Ammon's horn (tissue), 1 donor: ENCODE results near the gene PACRG.
A peak's percentile ranks its signal among the peaks of the same experiment; 100 is the strongest.

Experiments used
- DNase-seq: peaks from one replicate; pipeline ENCODE4 v3.0.0-alpha.2; 2016; ENCODE audit warnings: low spot score

PACRG gene

GRCh38 chr6:163085426-163085825 is 357.7 kb downstream of the PACRG start:
- no peak for DNase-seq

DNA sequence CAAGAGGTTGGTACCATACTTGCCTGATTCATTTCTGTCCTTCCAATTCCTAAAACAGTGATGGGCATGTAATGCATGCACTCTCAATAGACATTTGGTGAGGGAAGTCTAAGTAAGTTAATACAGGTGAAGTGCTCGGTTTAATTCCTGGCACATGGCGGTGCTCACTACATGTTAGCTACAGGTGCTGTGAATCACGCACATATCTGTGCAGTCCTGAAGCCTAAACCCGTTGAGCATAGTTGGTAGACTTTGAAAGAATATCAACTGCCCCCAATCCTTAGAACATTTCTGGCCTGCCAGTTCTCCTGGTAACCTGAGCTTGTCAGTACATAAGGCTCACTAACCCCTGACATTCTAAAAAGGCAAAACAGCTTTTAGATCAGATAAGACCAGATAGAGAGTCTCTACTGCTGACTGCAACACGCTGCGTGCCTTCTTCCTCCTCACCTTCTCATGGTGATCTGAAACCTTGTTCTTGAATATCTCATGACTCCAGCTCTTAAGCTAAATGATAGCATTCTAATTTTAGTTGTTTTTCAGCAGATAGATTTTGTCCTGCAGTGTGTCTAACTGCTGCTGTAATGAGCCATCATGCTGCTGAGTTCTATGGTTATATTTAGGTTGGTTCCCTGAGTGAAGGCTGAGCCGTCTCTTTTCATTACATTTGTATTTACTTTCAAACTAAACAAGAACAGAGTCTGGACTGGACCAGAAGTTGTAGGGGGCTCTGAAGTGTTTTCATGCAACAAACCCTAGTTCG is 358.3 kb downstream of the PACRG start:
- no peak for DNase-seq

GRCh38 chr6:163086624-163086920 is 358.8 kb downstream of the PACRG start:
- DNase-seq = no peak

- DNase-seq = no peak
These were observed 360.2 kb downstream of the PACRG start for GRCh38 chr6:163087981-163088380.

DNA sequence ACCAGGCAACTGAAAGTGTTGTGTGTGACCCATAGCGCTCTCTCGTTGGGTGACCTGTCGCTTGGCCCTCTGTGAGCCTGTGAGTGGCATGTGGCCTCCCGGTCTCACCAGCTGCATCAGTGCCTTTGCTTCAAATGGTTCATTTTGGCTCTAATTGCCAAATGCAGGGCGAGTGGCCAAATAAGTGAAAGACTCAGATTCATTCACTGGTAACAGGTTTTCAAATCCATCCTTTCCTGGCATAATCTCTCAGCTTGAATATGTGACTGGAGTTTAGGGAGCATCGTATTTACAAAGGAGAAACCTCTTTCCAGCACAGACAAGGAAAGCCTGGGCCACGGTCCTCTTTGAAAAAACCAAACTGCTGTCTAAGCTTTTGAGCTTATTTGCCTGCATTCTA is 365.1 kb downstream of the PACRG start:
- peak; percentile 67 for DNase-seq

DNA sequence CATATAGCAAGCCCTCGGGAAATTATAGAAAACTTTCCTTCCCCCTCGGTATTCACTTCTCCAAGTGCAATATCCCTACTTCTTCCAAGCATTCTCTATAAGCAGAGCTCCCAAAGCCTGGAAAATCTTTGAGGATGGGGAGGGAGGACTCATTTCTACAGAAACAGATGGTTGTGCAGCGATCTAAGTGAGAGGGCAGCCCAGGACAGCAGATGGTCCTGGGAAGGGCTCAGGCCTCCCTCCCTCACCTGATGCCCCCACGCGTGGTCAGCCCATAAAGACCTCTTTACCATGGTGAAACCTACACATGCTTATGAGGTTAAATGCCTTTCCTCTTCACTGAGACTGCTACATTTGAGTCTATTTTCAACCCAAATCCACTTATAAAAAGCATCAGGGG is 367.1 kb downstream of the PACRG start:
- DNase-seq = no peak

DNA sequence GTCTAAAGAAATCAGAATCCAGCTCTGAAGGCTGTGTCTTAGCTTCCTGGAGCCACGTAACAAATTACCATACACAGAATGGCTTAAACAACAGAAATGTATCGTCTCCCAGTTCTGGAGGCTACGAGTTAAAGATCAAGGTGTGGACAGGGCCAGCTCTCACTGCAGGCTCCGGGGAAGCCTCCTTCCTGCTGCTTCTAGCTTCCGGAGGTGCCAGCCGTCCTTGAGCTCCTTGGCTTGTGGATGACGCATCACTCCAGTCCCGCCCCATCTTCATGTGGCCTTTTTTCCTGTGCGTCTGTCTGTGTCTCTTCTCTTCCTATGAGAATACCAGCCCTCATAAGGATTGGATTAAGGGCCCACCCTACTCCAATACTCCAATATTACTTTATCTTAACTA is 367.6 kb downstream of the PACRG start:
- no peak for DNase-seq

DNA sequence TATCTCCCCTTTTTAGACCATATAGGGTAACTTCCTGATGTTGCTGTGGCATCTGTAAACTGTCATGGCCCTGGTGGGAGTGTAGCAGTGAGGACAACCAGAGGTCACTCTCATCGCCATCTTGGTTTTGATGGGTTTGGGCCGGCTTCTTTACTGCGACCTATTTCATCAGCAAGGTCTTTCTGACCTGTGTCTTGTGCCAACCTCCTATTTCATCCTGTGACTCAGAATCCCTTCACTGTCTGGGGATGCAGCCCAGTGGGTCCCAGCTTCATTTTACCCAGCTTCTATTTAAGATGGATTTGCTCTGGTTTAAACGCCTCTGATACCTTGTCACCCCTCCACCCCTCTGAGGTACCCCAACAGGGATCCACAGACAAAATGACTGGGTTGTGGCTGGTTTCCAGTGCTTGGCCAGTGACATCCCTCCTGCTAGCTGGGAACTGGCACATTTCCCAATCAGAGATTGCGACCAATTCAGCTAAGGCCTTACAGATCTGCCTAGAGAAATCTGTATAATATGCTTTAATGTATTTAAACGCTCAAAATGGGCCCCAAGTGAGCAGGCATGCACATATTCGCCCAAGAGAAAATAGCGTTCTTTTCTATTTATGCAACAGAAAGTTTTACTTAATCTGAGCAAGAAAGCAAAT is 371.2 kb downstream of the PACRG start:
- peak; percentile 57 for DNase-seq

DNA sequence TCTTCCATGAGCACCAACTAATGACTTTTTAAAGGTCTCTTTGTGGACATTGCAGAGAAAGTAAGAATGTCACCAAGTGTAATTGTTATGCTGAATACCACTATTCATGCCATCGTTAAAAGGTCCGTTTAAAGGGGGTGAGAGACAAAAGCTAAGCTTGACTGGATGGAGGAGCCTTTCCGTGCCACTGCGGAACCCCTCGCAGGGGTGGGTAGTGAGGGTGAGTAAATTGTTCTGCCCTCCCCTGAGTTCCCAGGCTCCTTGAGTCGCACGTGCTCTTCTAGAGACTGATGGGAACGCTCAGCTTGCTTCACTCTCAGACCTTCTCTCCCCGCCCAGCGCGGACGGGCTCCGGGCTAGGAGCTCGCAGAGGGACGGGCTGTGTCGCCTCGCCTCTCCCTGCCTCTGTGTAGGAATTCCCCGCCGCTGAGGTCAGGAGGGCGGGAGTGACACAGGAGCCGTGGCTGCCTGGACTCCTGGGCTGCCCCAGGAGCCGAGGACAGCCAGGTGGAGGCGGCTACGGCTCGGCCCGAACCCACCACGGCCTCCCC is 371.9 kb downstream of the PACRG start:
- DNase-seq = peak; percentile 33

- DNase-seq = no peak
These were observed 372.5 kb downstream of the PACRG start for GRCh38 chr6:163100259-163100658.

GRCh38 chr6:163113358-163113962 is 385.7 kb downstream of the PACRG start:
- DNase-seq = no peak

DNA sequence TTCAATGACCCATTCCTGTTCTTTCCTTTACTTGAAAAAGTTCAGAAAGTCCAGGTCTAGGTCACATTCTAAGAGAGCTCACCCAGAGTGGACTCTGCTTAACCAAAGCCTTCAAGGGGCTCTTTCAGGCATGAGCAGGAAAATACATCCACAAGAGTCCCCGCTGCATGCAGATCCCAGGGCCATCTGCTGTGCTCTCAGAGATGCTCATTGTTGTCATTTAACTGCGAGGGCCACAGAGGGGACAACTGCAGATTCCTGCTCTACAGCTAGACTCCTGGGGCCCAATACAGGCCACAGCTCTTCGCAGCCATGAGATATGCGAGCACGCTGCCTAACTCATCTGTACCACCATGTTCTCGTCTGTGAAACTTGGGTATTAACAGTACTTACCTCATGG is 391.2 kb downstream of the PACRG start:
- DNase-seq = peak; percentile 29

DNA sequence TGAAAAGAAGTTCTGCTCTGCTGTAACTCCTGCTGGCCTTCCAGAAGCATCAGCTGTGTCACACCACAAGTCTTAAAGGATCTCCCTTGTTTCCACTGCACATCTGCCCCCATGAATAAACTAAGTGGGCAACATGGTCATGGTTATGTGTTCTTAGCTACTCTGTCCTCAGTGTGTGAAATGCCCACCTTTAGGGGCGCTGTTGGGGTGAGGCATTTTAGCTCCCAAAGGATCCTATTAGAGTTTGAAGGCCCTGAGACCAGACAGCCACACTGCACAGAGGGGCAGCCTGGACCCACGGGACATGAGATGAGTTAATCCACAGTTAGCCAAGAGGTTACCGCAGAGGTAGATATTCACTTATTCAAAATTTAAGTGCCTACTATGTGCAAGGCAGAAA is 392.4 kb downstream of the PACRG start:
- DNase-seq = no peak

DNA sequence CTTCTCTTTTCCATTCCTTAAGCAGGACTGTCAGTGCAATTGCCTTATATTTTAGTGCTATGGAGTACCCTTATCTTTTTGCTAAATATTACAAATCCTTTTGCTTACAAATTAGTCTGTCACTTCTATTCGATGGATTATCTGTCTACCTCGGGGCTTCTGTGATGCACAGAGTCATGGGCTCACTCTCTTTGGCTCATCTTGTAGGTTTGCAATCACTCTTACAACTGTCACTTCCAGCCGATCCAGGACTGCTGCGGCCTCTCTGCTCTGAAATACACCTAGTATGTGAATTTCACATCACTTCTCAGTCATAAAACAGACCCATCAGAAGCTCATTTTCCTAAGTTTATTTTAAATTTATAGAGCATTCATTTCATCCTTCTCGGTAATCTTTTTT is 393.5 kb downstream of the PACRG start:
- DNase-seq = no peak

DNA sequence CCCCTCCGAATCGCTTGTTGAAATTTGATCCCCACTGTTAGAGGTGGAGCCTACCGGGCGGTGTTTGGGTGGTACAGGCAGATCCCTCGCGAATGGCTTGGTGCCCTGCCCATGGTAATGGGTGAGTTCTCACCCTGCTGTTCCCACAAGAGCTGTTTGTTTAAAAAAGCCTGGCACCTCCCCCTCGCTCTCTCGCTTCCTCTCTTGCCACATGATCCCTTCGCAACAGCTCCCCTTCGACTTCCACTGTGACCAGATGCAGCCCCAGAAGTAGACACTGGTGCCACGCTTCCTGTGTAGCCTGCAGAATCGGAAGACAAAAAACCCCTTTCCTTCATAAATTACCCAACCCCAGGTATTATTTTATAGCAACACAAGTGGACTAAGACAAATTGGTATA is 394.6 kb downstream of the PACRG start:
- DNase-seq = peak; percentile 30

- DNase-seq = no peak
These were observed 395.3 kb downstream of the PACRG start for GRCh38 chr6:163123098-163123497.

DNA sequence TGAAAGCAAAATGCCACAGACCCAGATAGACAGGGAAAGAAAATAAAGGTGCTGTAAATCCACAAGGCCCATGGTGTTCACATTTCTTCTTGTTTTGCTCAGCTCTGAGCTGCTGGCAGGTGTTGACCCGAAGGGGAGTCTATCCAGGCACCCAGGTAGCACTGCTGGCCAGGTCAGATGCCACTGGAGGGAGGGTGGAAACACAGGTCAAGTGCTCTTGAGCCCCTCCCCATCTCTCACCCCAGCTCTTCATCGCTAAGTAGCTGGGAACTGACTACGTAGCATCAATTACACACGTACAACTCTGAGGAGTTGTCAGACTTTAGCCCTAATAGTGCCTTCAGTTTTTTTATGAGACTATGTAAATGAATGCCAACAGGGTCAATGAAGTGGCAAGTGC is 399.0 kb downstream of the PACRG start:
- no peak for DNase-seq

DNA sequence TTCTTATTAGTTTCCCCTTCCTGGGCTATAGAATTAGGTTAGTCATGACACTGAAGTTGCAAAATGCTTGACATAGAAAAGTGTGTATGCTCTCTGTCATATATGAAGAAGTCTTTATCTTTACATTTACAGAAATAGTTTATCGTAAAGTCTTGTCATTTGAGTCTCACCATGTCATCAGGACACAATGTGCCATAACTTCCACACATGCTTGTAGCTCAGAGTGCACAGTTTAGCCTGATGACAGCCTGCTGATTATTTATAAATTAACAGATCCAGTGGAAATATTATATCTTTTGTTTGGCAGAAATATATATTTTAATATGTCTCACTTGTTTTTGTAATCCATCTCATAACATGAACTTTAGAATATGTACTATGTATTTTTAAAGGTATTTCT is 399.8 kb downstream of the PACRG start:
- DNase-seq = no peak

GRCh38 chr6:163128324-163128723 is 400.6 kb downstream of the PACRG start:
- DNase-seq = no peak

- no peak for DNase-seq
These were observed 404.4 kb downstream of the PACRG start for GRCh38 chr6:163132050-163132750.

- no peak for DNase-seq
These were observed 405.2 kb downstream of the PACRG start for GRCh38 chr6:163133017-163133416.

DNA sequence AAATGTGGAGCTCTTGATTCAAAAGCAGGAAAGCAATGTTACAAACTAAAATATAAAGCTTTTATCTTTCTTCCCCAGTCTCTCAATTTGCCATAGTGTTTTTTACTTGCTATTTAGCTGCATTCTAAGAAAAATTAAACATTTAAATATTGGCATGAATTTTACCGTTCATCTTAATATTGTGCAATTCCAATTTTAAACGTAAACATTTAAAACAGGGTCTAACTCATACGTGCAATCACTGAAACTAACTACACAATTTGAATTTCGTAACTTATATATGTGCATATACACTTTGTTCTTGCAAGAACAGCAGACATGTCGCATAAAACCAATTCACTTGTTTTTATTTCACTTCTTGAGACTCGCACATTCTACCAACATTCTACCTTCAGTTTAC is 405.9 kb downstream of the PACRG start:
- DNase-seq = no peak
